ENCODE results near the gene PLCH1.

The PLCH1 gene

GRCh38 chr3:155780291-155780690 lies 35.4 kb upstream of the PLCH1 start:
- H3K27ac ChIP-seq, result no peak overlapping the region
- TF ChIP-seq, protein P1, sequence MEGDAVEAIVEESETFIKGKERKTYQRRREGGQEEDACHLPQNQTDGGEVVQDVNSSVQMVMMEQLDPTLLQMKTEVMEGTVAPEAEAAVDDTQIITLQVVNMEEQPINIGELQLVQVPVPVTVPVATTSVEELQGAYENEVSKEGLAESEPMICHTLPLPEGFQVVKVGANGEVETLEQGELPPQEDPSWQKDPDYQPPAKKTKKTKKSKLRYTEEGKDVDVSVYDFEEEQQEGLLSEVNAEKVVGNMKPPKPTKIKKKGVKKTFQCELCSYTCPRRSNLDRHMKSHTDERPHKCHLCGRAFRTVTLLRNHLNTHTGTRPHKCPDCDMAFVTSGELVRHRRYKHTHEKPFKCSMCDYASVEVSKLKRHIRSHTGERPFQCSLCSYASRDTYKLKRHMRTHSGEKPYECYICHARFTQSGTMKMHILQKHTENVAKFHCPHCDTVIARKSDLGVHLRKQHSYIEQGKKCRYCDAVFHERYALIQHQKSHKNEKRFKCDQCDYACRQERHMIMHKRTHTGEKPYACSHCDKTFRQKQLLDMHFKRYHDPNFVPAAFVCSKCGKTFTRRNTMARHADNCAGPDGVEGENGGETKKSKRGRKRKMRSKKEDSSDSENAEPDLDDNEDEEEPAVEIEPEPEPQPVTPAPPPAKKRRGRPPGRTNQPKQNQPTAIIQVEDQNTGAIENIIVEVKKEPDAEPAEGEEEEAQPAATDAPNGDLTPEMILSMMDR (IDR thresholded peaks at IDR 0.05), result no peak
- TF ChIP-seq ZFX (IDR thresholded peaks at IDR 0.05; ENCODE audit: borderline replicate concordance), result no peak

GRCh38 chr3:155778462-155778861 lies 33.6 kb upstream of the PLCH1 start:
- TF ChIP-seq ZFX (IDR thresholded peaks at IDR 0.05; ENCODE audit: borderline replicate concordance), result no peak
- no peak overlapping the region for H3K27ac ChIP-seq

DNA sequence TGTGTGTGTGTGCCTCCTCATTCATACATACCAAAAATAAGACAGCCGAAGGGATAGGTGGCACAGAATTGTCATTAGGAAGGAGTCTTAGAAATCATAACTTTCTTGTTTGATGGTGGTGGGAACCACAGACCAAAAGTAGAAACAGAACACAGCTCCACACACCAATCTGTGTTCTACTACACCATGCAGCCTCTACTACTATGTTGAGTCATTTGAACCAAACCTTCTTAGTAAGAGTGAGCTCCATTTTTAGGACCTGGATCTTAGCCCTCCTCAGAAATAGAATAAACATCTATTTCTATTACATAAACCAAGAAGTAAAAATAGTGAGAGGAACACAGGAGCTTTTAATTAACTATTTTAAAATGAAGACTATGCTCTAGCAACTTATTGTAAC lies 27.9 kb upstream of the PLCH1 start:
- no peak overlapping the region for H3K27ac ChIP-seq
- TF ChIP-seq, protein P1 (IDR thresholded peaks at IDR 0.05), result no peak
- TF ChIP-seq ZFX (IDR thresholded peaks at IDR 0.05; ENCODE audit: borderline replicate concordance), result no peak

- H3K27ac ChIP-seq, result no peak overlapping the region
- TF ChIP-seq, protein P1 (IDR thresholded peaks at IDR 0.05), result no peak
- no peak for TF ChIP-seq ZFX (IDR thresholded peaks at IDR 0.05; ENCODE audit: borderline replicate concordance)
These were observed 26.3 kb upstream of the PLCH1 start for GRCh38 chr3:155771126-155771525.

DNA sequence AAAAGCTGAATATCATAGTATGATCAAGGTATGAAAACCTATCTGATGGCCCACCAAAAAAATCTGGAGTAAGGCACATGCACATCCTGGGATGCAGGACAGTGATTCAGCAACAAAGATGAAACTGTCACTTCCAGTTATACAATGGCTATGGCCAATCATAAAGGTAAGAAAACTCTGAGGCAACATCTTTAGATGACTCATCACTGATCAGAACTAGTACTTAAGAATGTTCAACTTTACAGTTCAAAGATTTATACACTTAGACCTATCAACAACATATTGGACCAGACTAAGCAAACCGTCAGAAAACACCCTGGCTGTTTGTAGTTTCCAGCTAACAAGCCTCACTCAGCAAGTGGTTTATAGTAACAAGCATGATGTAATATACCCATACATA lies 21.3 kb upstream of the PLCH1 start:
- no peak for TF ChIP-seq ZFX (IDR thresholded peaks at IDR 0.05; ENCODE audit: borderline replicate concordance)
- TF ChIP-seq, protein P1 (IDR thresholded peaks at IDR 0.05), result no peak

GRCh38 chr3:155763870-155764463 lies 19.1 kb upstream of the PLCH1 start:
- TF ChIP-seq, protein P1 (IDR thresholded peaks at IDR 0.05), result no peak
- TF ChIP-seq ZFX (IDR thresholded peaks at IDR 0.05; ENCODE audit: borderline replicate concordance), result no peak
- H3K27ac ChIP-seq, result no peak overlapping the region

More for the DNA sequence above, 21.3 kb upstream of the PLCH1 start:
- no peak overlapping the region for H3K27ac ChIP-seq

GRCh38 chr3:155760653-155761052 lies 15.8 kb upstream of the PLCH1 start:
- no peak for TF ChIP-seq ZFX (IDR thresholded peaks at IDR 0.05; ENCODE audit: borderline replicate concordance)
- TF ChIP-seq, protein P1 (IDR thresholded peaks at IDR 0.05), result no peak
- H3K27ac ChIP-seq, result no peak overlapping the region

DNA sequence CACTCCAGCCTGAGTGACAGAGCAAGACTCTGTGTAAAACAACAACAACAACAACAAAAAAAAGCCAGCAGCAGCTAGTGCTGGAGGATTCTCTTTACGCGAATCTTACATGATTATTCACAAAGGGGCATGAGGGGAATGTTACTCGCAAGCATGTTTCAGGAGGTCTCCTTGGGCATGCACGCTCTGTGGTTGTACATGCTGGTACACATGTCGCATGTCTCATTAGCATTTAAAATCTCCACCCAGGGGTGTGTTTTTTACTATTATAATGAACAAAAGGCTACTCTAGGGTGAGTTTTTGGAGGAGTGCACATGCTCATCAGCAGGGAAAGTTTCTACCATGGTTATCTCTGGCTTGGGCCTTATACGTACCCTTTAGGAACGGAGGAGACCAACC lies 12.7 kb upstream of the PLCH1 start:
- TF ChIP-seq ZFX (IDR thresholded peaks at IDR 0.05; ENCODE audit: borderline replicate concordance), result no peak
- TF ChIP-seq, protein P1 (IDR thresholded peaks at IDR 0.05), result no peak
- no peak overlapping the region for H3K27ac ChIP-seq

All from 22Rv1 (cell line).